HG03571 (cell line): ENCODE measurements around the gene HOXC12.

Source experiments
- ATAC-seq: cut with Tn5 transposase; IDR thresholded peaks from one replicate; pipeline ENCODE4 v1.9.1; 2021; ENCODE audit not compliant: unreplicated experiment

Gene HOXC12

GRCh38 chr12:53955776-53956250, 1.1 kb downstream of the HOXC12 start:
- ATAC-seq, result no peak

GRCh38 chr12:53956251-53956887, 1.7 kb downstream of the HOXC12 start:
- no peak for ATAC-seq

- ATAC-seq, result no peak
Observed at GRCh38 chr12:53956914-53957536, 2.3 kb downstream of the HOXC12 start.

GRCh38 chr12:53958128-53958527, 3.4 kb downstream of the HOXC12 start:
- no peak for ATAC-seq

- ATAC-seq, result no peak
Observed at GRCh38 chr12:53959314-53959713, 4.6 kb downstream of the HOXC12 start.

GRCh38 chr12:53960187-53961024, 5.7 kb downstream of the HOXC12 start:
- no peak for ATAC-seq

GRCh38 chr12:53961025-53961761, 6.5 kb downstream of the HOXC12 start:
- no peak for ATAC-seq

- ATAC-seq, result no peak
Observed at GRCh38 chr12:53963005-53963404, 8.3 kb downstream of the HOXC12 start.

- no peak for ATAC-seq
Observed at GRCh38 chr12:53963434-53964314, 9.0 kb downstream of the HOXC12 start.

GRCh38 chr12:53964315-53964713, 9.6 kb downstream of the HOXC12 start:
- ATAC-seq, result no peak

- ATAC-seq, result no peak
Observed at GRCh38 chr12:53965281-53966084, 10.8 kb downstream of the HOXC12 start.

- ATAC-seq, result no peak
Observed at GRCh38 chr12:53966085-53966384, 11.3 kb downstream of the HOXC12 start.

- no peak for ATAC-seq
Observed at GRCh38 chr12:53966385-53967133, 11.9 kb downstream of the HOXC12 start.

GRCh38 chr12:53967421-53967925, 12.8 kb downstream of the HOXC12 start:
- no peak for ATAC-seq

GRCh38 chr12:53968214-53969127, 13.8 kb downstream of the HOXC12 start:
- no peak for ATAC-seq

GRCh38 chr12:53969588-53970259, 15.0 kb downstream of the HOXC12 start:
- no peak for ATAC-seq

GRCh38 chr12:53970451-53970850, 15.7 kb downstream of the HOXC12 start:
- no peak for ATAC-seq
